ENCODE data around the gene DPP10.

DPP10 gene

DNA sequence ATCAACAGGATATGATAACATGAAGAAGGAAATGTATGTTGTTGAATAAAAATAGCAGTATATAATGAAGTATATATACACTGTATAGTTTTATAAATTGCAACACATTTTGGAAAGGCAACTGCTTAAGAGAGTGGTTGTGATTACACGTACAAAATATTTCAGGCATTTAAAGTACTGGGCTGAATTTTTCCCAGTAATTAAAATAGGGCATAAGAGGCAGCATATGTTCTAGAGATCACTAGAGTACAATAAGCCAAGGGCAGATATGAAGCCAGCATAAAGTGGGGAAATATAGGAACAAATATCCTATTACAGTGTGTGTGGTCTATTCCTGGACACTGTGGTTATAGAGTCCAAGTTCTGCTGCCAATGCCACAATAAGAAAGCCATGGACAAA is 14.1 kb downstream of the DPP10 start:
- no peak for TF ChIP-seq TAF1 (IDR thresholded peaks at IDR 0.05; ENCODE audit: borderline replicate concordance, insufficient read depth, low read length)

DNA sequence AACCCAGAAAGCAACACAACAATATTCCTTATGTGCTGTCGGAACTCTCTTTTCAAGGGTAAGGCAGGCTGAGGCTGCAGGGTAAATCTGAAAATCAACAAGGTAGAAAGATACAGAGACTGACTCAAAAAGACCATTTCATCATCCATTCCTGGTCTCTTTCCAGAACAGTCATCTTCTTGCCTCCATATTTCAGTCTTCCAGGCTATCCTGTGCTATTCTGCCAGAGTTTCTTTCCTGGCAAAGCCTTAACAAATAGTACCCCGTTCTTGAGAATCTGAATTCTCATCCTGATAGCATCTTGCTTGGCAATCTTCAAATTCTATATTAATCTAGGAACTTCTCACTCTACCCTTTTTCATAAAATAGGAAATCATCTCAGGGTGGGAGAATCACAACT is 15.5 kb downstream of the DPP10 start:
- no peak for TF ChIP-seq TAF1 (IDR thresholded peaks at IDR 0.05; ENCODE audit: borderline replicate concordance, insufficient read depth, low read length)
- no peak for TF ChIP-seq FOXP2 (optimal IDR thresholded peaks at IDR 0.05; ENCODE audit: borderline replicate concordance, extremely low read depth, extremely low read length, insufficient read depth)
- no peak for TF ChIP-seq SIN3A (IDR thresholded peaks at IDR 0.05; ENCODE audit: borderline replicate concordance, insufficient read depth, low read length)
- TF ChIP-seq, protein P1, sequence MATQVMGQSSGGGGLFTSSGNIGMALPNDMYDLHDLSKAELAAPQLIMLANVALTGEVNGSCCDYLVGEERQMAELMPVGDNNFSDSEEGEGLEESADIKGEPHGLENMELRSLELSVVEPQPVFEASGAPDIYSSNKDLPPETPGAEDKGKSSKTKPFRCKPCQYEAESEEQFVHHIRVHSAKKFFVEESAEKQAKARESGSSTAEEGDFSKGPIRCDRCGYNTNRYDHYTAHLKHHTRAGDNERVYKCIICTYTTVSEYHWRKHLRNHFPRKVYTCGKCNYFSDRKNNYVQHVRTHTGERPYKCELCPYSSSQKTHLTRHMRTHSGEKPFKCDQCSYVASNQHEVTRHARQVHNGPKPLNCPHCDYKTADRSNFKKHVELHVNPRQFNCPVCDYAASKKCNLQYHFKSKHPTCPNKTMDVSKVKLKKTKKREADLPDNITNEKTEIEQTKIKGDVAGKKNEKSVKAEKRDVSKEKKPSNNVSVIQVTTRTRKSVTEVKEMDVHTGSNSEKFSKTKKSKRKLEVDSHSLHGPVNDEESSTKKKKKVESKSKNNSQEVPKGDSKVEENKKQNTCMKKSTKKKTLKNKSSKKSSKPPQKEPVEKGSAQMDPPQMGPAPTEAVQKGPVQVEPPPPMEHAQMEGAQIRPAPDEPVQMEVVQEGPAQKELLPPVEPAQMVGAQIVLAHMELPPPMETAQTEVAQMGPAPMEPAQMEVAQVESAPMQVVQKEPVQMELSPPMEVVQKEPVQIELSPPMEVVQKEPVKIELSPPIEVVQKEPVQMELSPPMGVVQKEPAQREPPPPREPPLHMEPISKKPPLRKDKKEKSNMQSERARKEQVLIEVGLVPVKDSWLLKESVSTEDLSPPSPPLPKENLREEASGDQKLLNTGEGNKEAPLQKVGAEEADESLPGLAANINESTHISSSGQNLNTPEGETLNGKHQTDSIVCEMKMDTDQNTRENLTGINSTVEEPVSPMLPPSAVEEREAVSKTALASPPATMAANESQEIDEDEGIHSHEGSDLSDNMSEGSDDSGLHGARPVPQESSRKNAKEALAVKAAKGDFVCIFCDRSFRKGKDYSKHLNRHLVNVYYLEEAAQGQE (IDR thresholded peaks at IDR 0.05; ENCODE audit: insufficient read depth in 1 of 2, low read depth in 2 of 2, low read length in 2 of 2): no peak

DNA sequence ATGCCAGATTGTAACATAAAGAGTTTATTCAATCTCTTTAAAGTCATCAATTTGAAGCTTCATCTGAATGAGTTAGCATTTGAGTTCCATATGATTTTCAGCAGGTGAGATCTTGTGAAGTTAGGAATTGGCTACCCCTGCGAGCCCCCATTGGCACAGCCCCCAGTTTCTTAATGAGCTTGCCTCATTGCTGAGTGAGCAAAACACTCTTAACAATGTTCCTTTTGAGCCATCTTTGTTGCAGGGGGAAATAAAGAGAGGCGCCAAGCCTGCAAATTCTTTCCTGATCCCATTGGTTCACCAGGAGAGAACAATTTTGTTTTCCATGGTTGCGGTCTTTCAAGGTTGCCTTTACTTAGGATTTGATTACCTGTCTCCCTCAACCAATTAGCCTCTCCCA is 18.7 kb downstream of the DPP10 start:
- TF ChIP-seq POLR2AphosphoS5 (IDR thresholded peaks at IDR 0.05; ENCODE audit: low read depth, low read length) (no peak), TAF1 (IDR thresholded peaks at IDR 0.05; ENCODE audit: borderline replicate concordance, insufficient read depth, low read length) (no peak), SIN3A (IDR thresholded peaks at IDR 0.05; ENCODE audit: borderline replicate concordance, insufficient read depth, low read length) (no peak), FOXP2 (optimal IDR thresholded peaks at IDR 0.05; ENCODE audit: borderline replicate concordance, extremely low read depth, extremely low read length, insufficient read depth) (no peak)
- TF ChIP-seq, protein P1 (IDR thresholded peaks at IDR 0.05; ENCODE audit: insufficient read depth in 1 of 2, low read depth in 2 of 2, low read length in 2 of 2): no peak

DNA sequence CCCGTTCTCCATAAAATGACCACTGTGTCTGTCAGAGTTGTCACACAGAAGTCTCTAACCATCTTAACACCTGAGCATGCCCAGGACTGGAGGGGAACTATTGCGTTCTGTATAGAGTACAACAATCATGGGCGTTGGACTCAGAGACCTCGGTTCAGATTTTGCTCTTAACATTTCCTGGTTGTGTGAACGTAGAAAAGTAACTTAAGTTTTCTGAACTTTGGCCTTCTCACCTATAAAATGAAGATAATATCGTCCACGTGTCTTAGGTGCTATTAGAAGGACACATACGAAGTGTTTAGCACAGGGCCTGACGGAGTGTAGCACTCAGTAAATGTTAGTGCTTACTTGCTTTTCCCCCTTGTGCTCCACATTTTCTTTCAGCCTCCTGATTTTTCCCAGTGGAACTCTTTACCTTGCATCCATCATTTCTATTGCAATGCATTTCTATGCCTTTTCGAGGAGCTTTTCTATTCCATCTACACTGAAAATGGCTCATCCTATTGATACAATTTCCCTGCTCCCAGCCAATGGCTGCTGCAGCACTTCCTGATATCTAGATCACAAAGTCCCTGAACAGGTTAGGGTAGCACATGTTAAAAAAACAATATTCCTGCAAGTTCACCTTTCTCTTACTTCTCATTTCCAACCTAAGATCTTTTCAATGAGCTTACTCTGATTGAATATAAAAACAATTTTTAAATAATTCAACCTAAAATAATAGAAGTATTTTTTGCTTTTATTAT is 22.7 kb downstream of the DPP10 start:
- TF ChIP-seq, protein P1 (IDR thresholded peaks at IDR 0.05; ENCODE audit: insufficient read depth in 1 of 2, low read depth in 2 of 2, low read length in 2 of 2): no peak
- TF ChIP-seq TAF1 (IDR thresholded peaks at IDR 0.05; ENCODE audit: borderline replicate concordance, insufficient read depth, low read length) (no peak), SIN3A (IDR thresholded peaks at IDR 0.05; ENCODE audit: borderline replicate concordance, insufficient read depth, low read length) (no peak), FOXP2 (optimal IDR thresholded peaks at IDR 0.05; ENCODE audit: borderline replicate concordance, extremely low read depth, extremely low read length, insufficient read depth) (no peak), POLR2AphosphoS5 (IDR thresholded peaks at IDR 0.05; ENCODE audit: low read depth, low read length) (no peak)

DNA sequence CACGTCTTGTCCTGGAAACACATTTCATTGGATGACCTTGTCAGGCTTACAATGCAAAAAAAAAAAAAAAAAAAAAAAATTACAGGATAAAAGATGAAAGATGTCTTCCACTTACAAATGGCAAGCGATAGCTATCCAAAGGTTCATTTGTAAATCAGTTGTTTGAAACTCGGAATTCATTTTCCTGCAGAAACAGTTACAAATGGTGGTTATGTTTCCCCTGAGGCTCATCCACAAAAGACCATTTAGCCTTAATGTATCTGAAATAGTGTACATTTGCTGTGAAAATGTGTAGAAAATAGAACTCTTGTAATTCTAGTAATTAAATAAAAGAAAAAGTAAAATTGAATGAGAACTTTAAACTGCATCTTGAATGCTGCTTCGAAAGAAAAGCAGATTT is 25.9 kb downstream of the DPP10 start:
- TF ChIP-seq, protein P1 (IDR thresholded peaks at IDR 0.05; ENCODE audit: insufficient read depth in 1 of 2, low read depth in 2 of 2, low read length in 2 of 2): no peak
- no peak for TF ChIP-seq POLR2AphosphoS5 (IDR thresholded peaks at IDR 0.05; ENCODE audit: low read depth, low read length)
- TF ChIP-seq FOXP2 (optimal IDR thresholded peaks at IDR 0.05; ENCODE audit: borderline replicate concordance, extremely low read depth, extremely low read length, insufficient read depth): no peak
- no peak for TF ChIP-seq TAF1 (IDR thresholded peaks at IDR 0.05; ENCODE audit: borderline replicate concordance, insufficient read depth, low read length)
- TF ChIP-seq SIN3A (IDR thresholded peaks at IDR 0.05; ENCODE audit: borderline replicate concordance, insufficient read depth, low read length): no peak
